H9 (cell line): ENCODE measurements around the gene HYAL3. TPM values are rescaled to one million over a fixed set of nuclear protein-coding genes. Genes with fewer than 3 reads are reported as not detected.

Experiments
- DNase-seq: peaks from one replicate; pipeline ENCODE4 v3.0.0-alpha.2; 2017
- H2AFZ ChIP-seq: one replicate; pipeline ENCODE4 v1.6.1; 2013; ENCODE audit warnings: mild to moderate bottlenecking, low read length, control low read depth, moderate library complexity
- H2AK5ac ChIP-seq: 2 replicates; pipeline ENCODE4 v1.6.1; 2013; ENCODE audit warnings: low read length, control low read depth, mixed read lengths; ENCODE audit not compliant: insufficient read length
- H2BK120ac ChIP-seq: one replicate; pipeline ENCODE4 v1.6.1; 2013; ENCODE audit warnings: low read depth, mild to moderate bottlenecking, low read length, control low read depth, inconsistent platforms; ENCODE audit not compliant: poor library complexity, severe bottlenecking
- H2BK12ac ChIP-seq: 2 replicates; pipeline ENCODE4 v1.6.1; 2013; ENCODE audit warnings: low read length, control low read depth, mixed read lengths, low read depth; ENCODE audit not compliant: insufficient read length
- H2BK15ac ChIP-seq: 2 replicates; pipeline ENCODE4 v1.6.1; 2013; ENCODE audit warnings: low read depth, low read length, control low read depth
- H2BK20ac ChIP-seq: one replicate; pipeline ENCODE4 v1.6.1; 2013; ENCODE audit warnings: low read depth, mild to moderate bottlenecking, low read length, control low read depth, inconsistent platforms; ENCODE audit not compliant: poor library complexity, severe bottlenecking
- H2BK5ac ChIP-seq: 2 replicates; pipeline ENCODE4 v1.6.1; 2013; ENCODE audit warnings: low read length, control low read depth, mixed read lengths; ENCODE audit not compliant: insufficient read length
- H3K14ac ChIP-seq: 2 replicates; pipeline ENCODE4 v1.6.1; 2013; ENCODE audit warnings: low read length, control low read depth; ENCODE audit not compliant: insufficient read depth
- H3K18ac ChIP-seq: 2 replicates; pipeline ENCODE4 v1.6.1; 2013; ENCODE audit warnings: low read depth, mild to moderate bottlenecking, mixed read lengths, low read length, control low read depth; ENCODE audit not compliant: insufficient read length
- H3K23ac ChIP-seq: 2 replicates; pipeline ENCODE4 v1.6.1; 2013; ENCODE audit warnings: low read length, control low read depth, mixed read lengths, low read depth; ENCODE audit not compliant: insufficient read length
- H3K23me2 ChIP-seq: 2 replicates; pipeline ENCODE4 v1.6.1; 2013; ENCODE audit warnings: low read depth, mild to moderate bottlenecking, mixed read lengths, low read length, control low read depth; ENCODE audit not compliant: insufficient read length, poor library complexity, severe bottlenecking
- H3K27ac ChIP-seq: 2 replicates; pipeline ENCODE4 v1.5.1; 2013; ENCODE audit warnings: low read length, control low read depth, mixed read lengths, low read depth; ENCODE audit not compliant: insufficient read length
- H3K27me3 ChIP-seq: 2 replicates; pipeline ENCODE4 v1.6.1; 2013; ENCODE audit warnings: low read length, control low read depth, inconsistent platforms; ENCODE audit not compliant: insufficient read depth
- H3K4ac ChIP-seq: 2 replicates; pipeline ENCODE4 v1.6.1; 2013; ENCODE audit warnings: low read depth, mild to moderate bottlenecking, control low read depth, inconsistent platforms, low read length, moderate library complexity
- H3K4me1 ChIP-seq: 2 replicates; pipeline ENCODE4 v1.6.1; 2013; ENCODE audit warnings: low read length, control low read depth, inconsistent platforms; ENCODE audit not compliant: insufficient read depth
- H3K4me2 ChIP-seq: 2 replicates; pipeline ENCODE4 v1.6.1; 2013; ENCODE audit warnings: low read length, control low read depth, mixed read lengths; ENCODE audit not compliant: insufficient read length, insufficient read depth
- H3K56ac ChIP-seq: 2 replicates; pipeline ENCODE4 v1.6.1; 2013; ENCODE audit warnings: low read depth, mild to moderate bottlenecking, mixed read lengths, low read length, control low read depth; ENCODE audit not compliant: insufficient read length
- H3K79me1 ChIP-seq: 2 replicates; pipeline ENCODE4 v1.6.1; 2013; ENCODE audit warnings: low read depth, mild to moderate bottlenecking, moderate library complexity, low read length, control low read depth, inconsistent platforms; ENCODE audit not compliant: insufficient read depth, poor library complexity, severe bottlenecking
- H3K79me2 ChIP-seq: 2 replicates; pipeline ENCODE4 v1.6.1; 2013; ENCODE audit warnings: low read length, control low read depth, inconsistent platforms; ENCODE audit not compliant: insufficient read depth
- H3K9ac ChIP-seq: 2 replicates; pipeline ENCODE4 v1.6.1; 2013; ENCODE audit warnings: low read length, control low read depth, mixed read lengths; ENCODE audit not compliant: insufficient read length; ENCODE audit errors: extremely low read depth
- H3K9me3 ChIP-seq: one replicate; pipeline ENCODE4 v1.6.1; 2013; ENCODE audit warnings: low read depth, low read length, inconsistent platforms; ENCODE audit not compliant: control insufficient read depth
- H3T11ph ChIP-seq: one replicate; pipeline ENCODE4 v1.6.1; 2013; ENCODE audit warnings: mild to moderate bottlenecking, low read length, control low read depth, inconsistent platforms
- H4K20me1 ChIP-seq: one replicate; pipeline ENCODE4 v1.6.1; 2013; ENCODE audit not compliant: control insufficient read depth, insufficient read length, insufficient read depth
- H4K5ac ChIP-seq: 2 replicates; pipeline ENCODE4 v1.6.1; 2013; ENCODE audit warnings: low read depth, mild to moderate bottlenecking, mixed read lengths, low read length, control low read depth; ENCODE audit not compliant: insufficient read length
- H4K8ac ChIP-seq: replicated peaks from 2 replicates; pipeline ENCODE4 v1.6.1; 2013; ENCODE audit warnings: low read length, control low read depth, mixed read lengths, low read depth; ENCODE audit not compliant: insufficient read length
- H4K91ac ChIP-seq: 2 replicates; pipeline ENCODE4 v1.6.1; 2013; ENCODE audit warnings: low read depth, mild to moderate bottlenecking, moderate library complexity, mixed read lengths, low read length, control low read depth; ENCODE audit not compliant: insufficient read length
- H3K27ac Mint-ChIP-seq, 3 experiments: 2 replicates in 2 of 3; 3 replicates in 1 of 3; pipeline ENCODE4 v1.8.0; 2020 to 2021; ENCODE audit warnings: mixed read lengths in 3 of 3, mild to moderate bottlenecking in 1 of 3, moderate library complexity in 1 of 3
- H3K27me3 Mint-ChIP-seq: 2 replicates; pipeline ENCODE4 v1.8.0; 2021; ENCODE audit warnings: low read depth, mild to moderate bottlenecking, moderate library complexity, mixed read lengths
- H3K36me3 Mint-ChIP-seq, 3 experiments: 2 replicates in 2 of 3; 3 replicates in 1 of 3; pipeline ENCODE4 v1.8.0; 2020 to 2021; ENCODE audit warnings: low read depth in 3 of 3, mixed read lengths in 3 of 3; ENCODE audit not compliant: insufficient read depth in 1 of 3
- H3K4me1 Mint-ChIP-seq, 2 experiments: 2 replicates each; pipeline ENCODE4 v1.8.0; 2020; ENCODE audit warnings: mixed read lengths in 2 of 2
- H3K4me3 Mint-ChIP-seq, 2 experiments: 2 replicates in 1 of 2; 3 replicates in 1 of 2; pipeline ENCODE4 v1.8.0; 2020 to 2021; ENCODE audit warnings: mild to moderate bottlenecking in 2 of 2, mixed read lengths in 2 of 2, moderate library complexity in 1 of 2
- H3K9me3 Mint-ChIP-seq, 2 experiments: 2 replicates in 1 of 2; 3 replicates in 1 of 2; pipeline ENCODE4 v1.8.0; 2020; ENCODE audit warnings: mild to moderate bottlenecking in 2 of 2, mixed read lengths in 2 of 2, moderate library complexity in 1 of 2
- CTCF ChIP-seq: fragments of 200-600 bp; sonication (generic); conservative IDR thresholded peaks from 3 replicates; pipeline ENCODE4 v1.8.0; 2021; ENCODE audit warnings: antibody characterized with exemption, mild to moderate bottlenecking
- WGBS: extraction: QIAGEN DNeasy Blood & Tissue Kit; methylation state at CpG from one replicate; pipeline ENCODE4 v1.1.7; 2013; ENCODE audit warnings: missing lambda C conversion rate, low lambda C conversion rate, mixed read lengths; ENCODE audit not compliant: insufficient read length; ENCODE audit errors: extremely low coverage; 5-methylcytosine and 5-hydroxymethylcytosine counted together
- total RNA-seq: library from RNA; stranded (reverse); gene quantifications from 2 replicates; pipeline ENCODE4 v1.2.1, GENCODE V29; 2021

Gene HYAL3
- total RNA-seq, 1 experiment from 2014 or later: 3.1 TPM

GRCh38 chr3:50292159-50293078 lies 6.8 kb downstream of the HYAL3 start, which contains the start of gene IFRD2:
Gene IFRD2 (minus strand): TSS chr3:50292429. CDS start chr3:50292274, 155 bp downstream.
- DNase-seq: peak; percentile 98

More at GRCh38 chr3:50292159-50293078, 6.8 kb downstream of the HYAL3 start, which contains the start of gene IFRD2:
- H3K23ac ChIP-seq: no peak within 1 kb of the TSS
- no peak within 1 kb of the TSS for H4K8ac ChIP-seq
- peak within 1 kb of the TSS; percentile 64 for H3K18ac ChIP-seq
- H3K4me1 Mint-ChIP-seq: peaks cover 11% of the 10 kb centered on the region in 2 experiments
- no peak within 1 kb of the TSS for H4K5ac ChIP-seq
- H3K9ac ChIP-seq: peak within 1 kb of the TSS; percentile 73
- no peak within 1 kb of the TSS for H2BK5ac ChIP-seq
- H3K27me3 Mint-ChIP-seq: no peaks in the 10 kb centered on the region
- no peaks in the 10 kb centered on the region; a peak in 1 of 5 replicates for H3K9me3 Mint-ChIP-seq
- no CpG with 5 or more reads among the region's 67 CpGs for WGBS
- H3K4me2 ChIP-seq: peak within 1 kb of the TSS; percentile 91
- no peaks in the 10 kb centered on the region for H3K9me3 ChIP-seq
- no peak within 1 kb of the TSS for H2AK5ac ChIP-seq
- no peak within 1 kb of the TSS for H2BK15ac ChIP-seq
- no peak within 1 kb of the TSS for H2BK12ac ChIP-seq
- H2BK20ac ChIP-seq: no peak within 1 kb of the TSS
- H4K91ac ChIP-seq: no peak within 1 kb of the TSS
- no peak within 1 kb of the TSS for H3K27ac ChIP-seq
- H2AFZ ChIP-seq: no peak within 1 kb of the TSS
- H3K79me2 ChIP-seq: peaks cover 3% of the 10 kb centered on the region; the same call in 1 of the 2 replicates
- no peaks in the 10 kb centered on the region for H4K20me1 ChIP-seq
- peaks cover 5% of the 10 kb centered on the region for H3K23me2 ChIP-seq
- H2BK120ac ChIP-seq: no peak within 1 kb of the TSS
- H3K56ac ChIP-seq: no peak within 1 kb of the TSS
- TF ChIP-seq CTCF: no peak
- H3K4me3 Mint-ChIP-seq: peak within 1 kb of the TSS; percentile 82 to 87
- H3K27ac Mint-ChIP-seq: peak within 1 kb of the TSS; percentile 87 to 99 (median 96); a peak in 6 of 7 replicates
- no peaks in the 10 kb centered on the region for H3K27me3 ChIP-seq
- H3K4me1 ChIP-seq: no peaks in the 10 kb centered on the region
- no peaks in the 10 kb centered on the region for H3K79me1 ChIP-seq
- peaks cover 27 to 42% (median 34%) of the 10 kb centered on the region in 3 experiments; a peak in 6 of 7 replicates for H3K36me3 Mint-ChIP-seq
- no peak within 1 kb of the TSS for H3K4ac ChIP-seq
- H3T11ph ChIP-seq: no peak within 1 kb of the TSS
- H3K14ac ChIP-seq: peak within 1 kb of the TSS; percentile 63
